HCT116 (cell line): ENCODE measurements around the gene RAP1GAP2.

ENCODE experiments used
- CEBPB ChIP-seq: IDR thresholded peaks from 2 replicates; pipeline ENCODE4 v1.6.1; 2012; ENCODE audit warnings: low read depth
- EZH2 ChIP-seq: fragments of 200-600 bp; sonication (generic); IDR thresholded peaks from 2 replicates; pipeline ENCODE4 v1.6.1; 2017; ENCODE audit warnings: antibody characterized with exemption, mixed run types
- JUND ChIP-seq: IDR thresholded peaks from 2 replicates; pipeline ENCODE4 v1.6.1; 2012
- POLR2AphosphoS5 ChIP-seq: IDR thresholded peaks from 2 replicates; pipeline ENCODE4 v1.6.1; 2011; ENCODE audit warnings: mild to moderate bottlenecking, low read depth, low read length, moderate library complexity
- ZNF274 ChIP-seq: fragments of 200-500 bp; sonication (Bioruptor generic); IDR thresholded peaks from 2 replicates; pipeline ENCODE4 v1.6.1; 2014; ENCODE audit warnings: mild to moderate bottlenecking, low read depth, low read length, inconsistent platforms
- TF ChIP-seq, protein P1 (sequence below): IDR thresholded peaks from 2 replicates; pipeline ENCODE4 v1.6.1; 2011; ENCODE audit warnings: mild to moderate bottlenecking, low read length, moderate library complexity; ENCODE audit not compliant: insufficient replicate concordance; ENCODE audit errors: extremely low read depth
- TF ChIP-seq, protein P2 (sequence below), 3 experiments: fragments of 200-600 bp in 1 of 3; sonication (generic) in 1 of 3; IDR thresholded peaks in 2 of 3; conservative IDR thresholded peaks in 1 of 3; 2 replicates each; pipeline ENCODE4 v1.5.1; 2012 to 2017; ENCODE audit warnings: low read depth in 2 of 3, low read length in 2 of 3, antibody characterized with exemption in 1 of 3, borderline replicate concordance in 1 of 3, control low read depth in 1 of 3, mild to moderate bottlenecking in 1 of 3, mixed read lengths in 1 of 3, mixed run types in 1 of 3, moderate library complexity in 1 of 3; ENCODE audit not compliant: insufficient read depth in 1 of 3
- TF ChIP-seq, protein P3 (sequence below): IDR thresholded peaks from 2 replicates; pipeline ENCODE4 v1.6.1; 2012

DNA sequence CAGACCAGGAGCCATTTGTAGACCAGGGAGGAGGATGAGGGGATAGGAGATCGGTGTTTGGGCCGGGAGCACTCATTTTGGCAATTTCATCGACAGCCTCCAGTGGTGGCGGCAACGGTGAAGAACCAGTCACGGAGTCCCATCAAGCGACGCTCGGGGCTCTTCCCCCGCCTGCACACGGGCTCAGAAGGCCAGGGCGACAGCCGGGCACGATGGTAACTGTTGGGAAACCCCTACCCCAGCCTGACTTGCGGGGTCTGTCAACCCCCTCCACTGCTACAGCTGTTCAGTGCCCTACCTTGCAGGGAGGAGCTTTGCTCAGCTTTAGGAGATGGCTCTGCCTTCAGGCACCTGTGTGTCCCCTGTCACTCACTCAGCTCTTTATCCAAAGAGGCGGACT lies 224.1 kb downstream of the RAP1GAP2 start:
- TF ChIP-seq, protein P1, sequence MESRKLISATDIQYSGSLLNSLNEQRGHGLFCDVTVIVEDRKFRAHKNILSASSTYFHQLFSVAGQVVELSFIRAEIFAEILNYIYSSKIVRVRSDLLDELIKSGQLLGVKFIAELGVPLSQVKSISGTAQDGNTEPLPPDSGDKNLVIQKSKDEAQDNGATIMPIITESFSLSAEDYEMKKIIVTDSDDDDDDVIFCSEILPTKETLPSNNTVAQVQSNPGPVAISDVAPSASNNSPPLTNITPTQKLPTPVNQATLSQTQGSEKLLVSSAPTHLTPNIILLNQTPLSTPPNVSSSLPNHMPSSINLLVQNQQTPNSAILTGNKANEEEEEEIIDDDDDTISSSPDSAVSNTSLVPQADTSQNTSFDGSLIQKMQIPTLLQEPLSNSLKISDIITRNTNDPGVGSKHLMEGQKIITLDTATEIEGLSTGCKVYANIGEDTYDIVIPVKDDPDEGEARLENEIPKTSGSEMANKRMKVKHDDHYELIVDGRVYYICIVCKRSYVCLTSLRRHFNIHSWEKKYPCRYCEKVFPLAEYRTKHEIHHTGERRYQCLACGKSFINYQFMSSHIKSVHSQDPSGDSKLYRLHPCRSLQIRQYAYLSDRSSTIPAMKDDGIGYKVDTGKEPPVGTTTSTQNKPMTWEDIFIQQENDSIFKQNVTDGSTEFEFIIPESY, result no peak
- TF ChIP-seq, protein P2, sequence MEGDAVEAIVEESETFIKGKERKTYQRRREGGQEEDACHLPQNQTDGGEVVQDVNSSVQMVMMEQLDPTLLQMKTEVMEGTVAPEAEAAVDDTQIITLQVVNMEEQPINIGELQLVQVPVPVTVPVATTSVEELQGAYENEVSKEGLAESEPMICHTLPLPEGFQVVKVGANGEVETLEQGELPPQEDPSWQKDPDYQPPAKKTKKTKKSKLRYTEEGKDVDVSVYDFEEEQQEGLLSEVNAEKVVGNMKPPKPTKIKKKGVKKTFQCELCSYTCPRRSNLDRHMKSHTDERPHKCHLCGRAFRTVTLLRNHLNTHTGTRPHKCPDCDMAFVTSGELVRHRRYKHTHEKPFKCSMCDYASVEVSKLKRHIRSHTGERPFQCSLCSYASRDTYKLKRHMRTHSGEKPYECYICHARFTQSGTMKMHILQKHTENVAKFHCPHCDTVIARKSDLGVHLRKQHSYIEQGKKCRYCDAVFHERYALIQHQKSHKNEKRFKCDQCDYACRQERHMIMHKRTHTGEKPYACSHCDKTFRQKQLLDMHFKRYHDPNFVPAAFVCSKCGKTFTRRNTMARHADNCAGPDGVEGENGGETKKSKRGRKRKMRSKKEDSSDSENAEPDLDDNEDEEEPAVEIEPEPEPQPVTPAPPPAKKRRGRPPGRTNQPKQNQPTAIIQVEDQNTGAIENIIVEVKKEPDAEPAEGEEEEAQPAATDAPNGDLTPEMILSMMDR (IDR thresholded peaks at IDR 0.05 in 2 of 3, conservative IDR thresholded peaks at IDR 0.05 in 1 of 3; ENCODE audit: borderline replicate concordance in 1 of 3, insufficient read depth in 1 of 3, low read depth in 2 of 3, low read length in 2 of 3), result no peak
- TF ChIP-seq ZNF274 (no peak), POLR2AphosphoS5 (no peak), EZH2 (no peak), JUND (no peak), CEBPB (no peak)
- TF ChIP-seq, protein P3, sequence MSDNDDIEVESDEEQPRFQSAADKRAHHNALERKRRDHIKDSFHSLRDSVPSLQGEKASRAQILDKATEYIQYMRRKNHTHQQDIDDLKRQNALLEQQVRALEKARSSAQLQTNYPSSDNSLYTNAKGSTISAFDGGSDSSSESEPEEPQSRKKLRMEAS, result no peak
